Right atrium auricular region (tissue), 2 donors: Measurements from ENCODE around the gene TOP2B. TPM values are rescaled to one million over a fixed set of nuclear protein-coding genes. Genes with fewer than 3 reads are reported as not detected.

ENCODE experiments used
- DNase-seq: peaks from one replicate; pipeline ENCODE4 v3.0.0-alpha.2; 2019; ENCODE audit warnings: low spot score
- H3K27ac ChIP-seq, 2 donors: fragments of 200-600 bp; sonication (generic); 1 replicate in 1 of 2; 2 replicates in 1 of 2; pipeline ENCODE4 v1.5.1; 2016 to 2019
- H3K27me3 ChIP-seq, 2 donors: fragments of 200-600 bp; sonication (generic); one replicate each; pipeline versions ENCODE4 v1.5.1 to v1.6.0; 2017 to 2019
- H3K36me3 ChIP-seq: fragments of 200-600 bp; sonication (generic); one replicate; pipeline ENCODE4 v1.5.1; 2016
- H3K4me1 ChIP-seq, 2 donors: fragments of 200-600 bp; sonication (generic); one replicate each; pipeline versions ENCODE4 v1.5.1 to v1.6.0; 2017 to 2019
- H3K4me3 ChIP-seq, 2 donors: fragments of 200-600 bp; sonication (generic); 1 replicate in 1 of 2; 2 replicates in 1 of 2; pipeline ENCODE4 v1.5.1; 2017 to 2019; ENCODE audit warnings: mild to moderate bottlenecking in 1 of 2, moderate library complexity in 1 of 2
- H3K9me3 ChIP-seq, 2 donors: fragments of 200-600 bp; sonication (generic); one replicate each; pipeline ENCODE4 v1.5.1; 2019
- CTCF ChIP-seq, 2 donors: fragments of 200-600 bp; sonication (generic); IDR thresholded peaks; one replicate each; pipeline ENCODE4 v1.5.1; 2019; ENCODE audit warnings: antibody characterized with exemption in 2 of 2
- total RNA-seq, 2 donors: library from RNA; depleted of rRNA; stranded (reverse); fragments of >200 nt; gene quantifications; one replicate each; pipeline ENCODE4 v1.1.0, GENCODE V29; 2016

The TOP2B gene
- total RNA-seq, 2 donors from 2014 or later, result 67.2 to 91.4 TPM

GRCh38 chr3:25690768-25691533 lies 26.2 kb upstream of the TOP2B start:
- Histone ChIP-seq H3K27ac (no peak overlapping the region), H3K9me3 (no peaks in the 10 kb centered on the region), H3K4me3 (no peak overlapping the region), H3K36me3 (no peaks in the 10 kb centered on the region), H3K4me1 (no peaks in the 10 kb centered on the region), H3K27me3 (no peaks in the 10 kb centered on the region)
- DNase-seq, result no peak
- TF ChIP-seq CTCF (IDR thresholded peaks at IDR 0.05), result no peak

GRCh38 chr3:25689226-25689625 lies 24.5 kb upstream of the TOP2B start:
- no peaks in the 10 kb centered on the region for H3K36me3 ChIP-seq
- H3K4me3 ChIP-seq, result no peak overlapping the region
- no peaks in the 10 kb centered on the region for H3K4me1 ChIP-seq
- DNase-seq, result no peak
- no peak for TF ChIP-seq CTCF (IDR thresholded peaks at IDR 0.05)
- no peak overlapping the region for H3K27ac ChIP-seq
- H3K9me3 ChIP-seq, result no peaks in the 10 kb centered on the region
- no peaks in the 10 kb centered on the region for H3K27me3 ChIP-seq

- no peaks in the 10 kb centered on the region for H3K4me1 ChIP-seq
- H3K36me3 ChIP-seq, result no peaks in the 10 kb centered on the region
Measured at GRCh38 chr3:25687742-25688141, 23.0 kb upstream of the TOP2B start.

GRCh38 chr3:25686766-25687165 lies 22.1 kb upstream of the TOP2B start:
- TF ChIP-seq CTCF (IDR thresholded peaks at IDR 0.05), result no peak
- H3K36me3 ChIP-seq, result no peaks in the 10 kb centered on the region
- H3K9me3 ChIP-seq, result no peaks in the 10 kb centered on the region
- H3K27me3 ChIP-seq, result no peaks in the 10 kb centered on the region
- H3K4me3 ChIP-seq, result no peak overlapping the region
- H3K4me1 ChIP-seq, result no peaks in the 10 kb centered on the region
- no peak for DNase-seq
- no peak overlapping the region for H3K27ac ChIP-seq

More at GRCh38 chr3:25687742-25688141, 23.0 kb upstream of the TOP2B start:
- no peak for DNase-seq
- Histone ChIP-seq H3K27ac (no peak overlapping the region), H3K27me3 (no peaks in the 10 kb centered on the region), H3K4me3 (no peak overlapping the region), H3K9me3 (no peaks in the 10 kb centered on the region)
- TF ChIP-seq CTCF (IDR thresholded peaks at IDR 0.05), result no peak

- Histone ChIP-seq H3K4me3 (no peak overlapping the region), H3K27me3 (no peaks in the 10 kb centered on the region), H3K4me1 (no peaks in the 10 kb centered on the region), H3K9me3 (no peaks in the 10 kb centered on the region), H3K27ac (no peak overlapping the region), H3K36me3 (no peaks in the 10 kb centered on the region)
- no peak for TF ChIP-seq CTCF (IDR thresholded peaks at IDR 0.05)
- no peak for DNase-seq
Measured at GRCh38 chr3:25683882-25684281, 19.2 kb upstream of the TOP2B start.

GRCh38 chr3:25683410-25683809 lies 18.7 kb upstream of the TOP2B start:
- no peak overlapping the region for H3K27ac ChIP-seq
- H3K27me3 ChIP-seq, result no peaks in the 10 kb centered on the region
- no peak for DNase-seq
- no peaks in the 10 kb centered on the region for H3K9me3 ChIP-seq
- no peak overlapping the region for H3K4me3 ChIP-seq
- no peak for TF ChIP-seq CTCF (IDR thresholded peaks at IDR 0.05)
- H3K36me3 ChIP-seq, result no peaks in the 10 kb centered on the region
- no peaks in the 10 kb centered on the region for H3K4me1 ChIP-seq
